ENCODE measurements around the gene RSPH6A.

- TF ChIP-seq POLR2AphosphoS5 (IDR thresholded peaks at IDR 0.05; ENCODE audit: low read depth, low read length) (no peak; the same call in 1 of the 2 replicates), POLR2A (IDR thresholded peaks at IDR 0.05; ENCODE audit: low read depth, low read length) (no peak), TAF1 (IDR thresholded peaks at IDR 0.05; ENCODE audit: borderline replicate concordance, low read depth, low read length) (no peak)
Measured at GRCh38 chr19:45779231-45780145, 35.6 kb downstream of the RSPH6A start.

Data from GM12892 (cell line).